HG03097 (cell line): ENCODE data around the gene BRCA1.
"Not testable (repeated sequence)": the region's sequence is repeated elsewhere in the genome, so short reads cannot be mapped to it uniquely, and the experiment has no call there.

Experiments used
- ATAC-seq: cut with Tn5 transposase; IDR thresholded peaks from one replicate; pipeline ENCODE4 v1.9.1; 2021; ENCODE audit not compliant: unreplicated experiment, low FRiP score

Gene BRCA1

GRCh38 chr17:43134774-43135453, 9.8 kb upstream of the BRCA1 start:
- ATAC-seq = no peak

- ATAC-seq = not testable (repeated sequence)
Measured at GRCh38 chr17:43133439-43133838, 8.3 kb upstream of the BRCA1 start.

GRCh38 chr17:43132117-43132516, 7.0 kb upstream of the BRCA1 start:
- no peak for ATAC-seq

DNA sequence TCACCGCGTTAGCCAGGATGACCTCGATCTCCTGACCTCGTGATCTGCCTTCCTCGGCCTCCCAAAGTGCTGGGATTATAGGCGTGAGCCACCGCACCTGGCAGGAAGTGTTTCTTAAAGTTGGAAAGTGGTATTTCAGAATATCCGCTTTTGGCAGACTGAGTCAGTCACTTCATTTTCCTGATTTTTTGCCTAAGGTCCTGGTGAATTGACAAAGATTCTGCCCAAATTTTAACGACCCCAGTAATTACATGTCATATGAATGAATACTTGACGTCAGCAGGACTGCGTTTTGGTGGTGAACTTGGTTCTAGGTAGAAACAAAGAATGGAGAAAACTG, 4.5 kb upstream of the BRCA1 start:
- ATAC-seq = no peak

DNA sequence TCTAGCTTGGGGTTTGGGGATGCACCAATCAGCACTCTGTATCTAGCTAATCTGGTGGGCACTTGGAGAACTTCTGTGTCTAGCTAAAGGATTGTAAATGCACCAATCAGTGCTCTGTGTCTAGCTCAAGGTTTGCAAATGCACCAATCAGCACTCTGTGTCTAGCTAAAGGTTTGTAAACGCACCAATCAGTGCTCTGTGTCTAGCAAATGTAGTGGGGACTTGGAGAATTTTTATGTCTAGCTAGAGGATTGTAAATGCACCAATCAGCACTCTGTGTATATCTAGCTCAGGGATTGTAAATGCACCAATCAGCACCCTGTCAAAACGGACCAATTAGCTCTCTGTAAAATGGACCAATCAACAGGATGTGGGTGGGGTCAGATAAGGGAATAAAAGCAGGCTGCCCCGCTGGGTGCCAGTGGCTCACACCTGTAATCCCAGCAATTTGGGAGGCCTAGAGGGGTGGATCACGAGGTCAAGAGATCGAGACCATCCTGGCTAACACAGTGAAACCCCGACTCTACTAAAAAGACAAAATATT, 2.2 kb upstream of the BRCA1 start:
- not testable (repeated sequence) for ATAC-seq

DNA sequence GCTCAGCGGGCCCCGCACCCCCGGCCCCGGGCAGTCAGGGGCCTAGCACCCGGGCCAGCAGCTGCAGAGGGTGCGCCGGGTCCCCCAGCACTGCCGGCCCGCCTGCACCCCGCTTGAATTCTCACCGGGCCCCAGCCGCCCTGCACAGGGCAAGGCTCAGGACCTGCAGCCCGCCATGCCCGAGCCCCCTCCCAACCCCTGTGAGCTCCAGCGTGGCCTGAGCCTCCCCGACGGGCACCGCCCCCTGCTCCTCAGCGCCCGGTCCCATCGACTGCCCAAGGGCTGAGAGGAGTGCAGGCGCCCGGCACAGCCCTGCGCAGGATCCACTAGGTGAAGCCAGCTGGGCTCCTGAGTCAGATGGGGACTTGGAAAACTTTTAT, 1.7 kb upstream of the BRCA1 start:
- no peak for ATAC-seq

GRCh38 chr17:43125967-43126910, 1.1 kb upstream of the BRCA1 start:
- ATAC-seq = no peak

GRCh38 chr17:43118679-43119615, 6.2 kb downstream of the BRCA1 start:
- no peak for ATAC-seq

- ATAC-seq = no peak
Measured at GRCh38 chr17:43114151-43114552, 11.0 kb downstream of the BRCA1 start.

DNA sequence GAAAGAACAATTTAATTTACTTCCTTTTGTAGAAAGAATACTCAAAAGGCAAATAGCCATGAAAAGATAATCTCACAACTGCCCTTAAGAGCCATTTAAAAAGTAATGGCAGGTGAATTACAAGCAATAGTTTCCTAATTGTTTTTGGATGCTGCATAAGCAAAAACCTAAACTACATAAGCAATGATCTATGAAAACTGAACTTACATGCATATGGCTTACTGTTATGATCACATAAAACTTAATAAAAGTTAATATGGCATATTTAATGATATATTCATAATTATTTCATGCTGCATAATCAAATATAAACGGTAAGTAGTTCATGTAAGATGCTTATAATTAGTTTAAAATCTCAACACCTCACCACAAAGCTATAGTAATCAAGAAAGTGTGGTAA, 18.6 kb downstream of the BRCA1 start:
- ATAC-seq = no peak

DNA sequence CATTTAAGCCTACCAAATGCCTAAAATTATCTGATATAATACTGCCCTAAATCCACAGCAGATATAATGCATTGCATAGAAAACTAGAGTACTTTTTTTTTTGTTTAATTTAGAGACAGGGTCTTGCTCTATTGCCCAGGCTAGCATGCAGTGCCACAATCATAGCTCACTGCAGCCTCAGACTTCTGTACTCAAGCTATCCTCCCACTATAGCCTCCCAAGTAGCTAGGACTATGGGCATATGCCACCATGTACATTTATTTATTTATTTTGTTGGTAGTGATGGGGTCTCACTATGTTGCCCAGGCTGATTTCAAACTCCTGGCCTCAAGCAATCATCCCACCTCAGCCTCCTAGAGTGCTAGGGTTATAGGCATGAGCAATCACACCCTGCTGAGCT, 20.0 kb downstream of the BRCA1 start:
- ATAC-seq = no peak

DNA sequence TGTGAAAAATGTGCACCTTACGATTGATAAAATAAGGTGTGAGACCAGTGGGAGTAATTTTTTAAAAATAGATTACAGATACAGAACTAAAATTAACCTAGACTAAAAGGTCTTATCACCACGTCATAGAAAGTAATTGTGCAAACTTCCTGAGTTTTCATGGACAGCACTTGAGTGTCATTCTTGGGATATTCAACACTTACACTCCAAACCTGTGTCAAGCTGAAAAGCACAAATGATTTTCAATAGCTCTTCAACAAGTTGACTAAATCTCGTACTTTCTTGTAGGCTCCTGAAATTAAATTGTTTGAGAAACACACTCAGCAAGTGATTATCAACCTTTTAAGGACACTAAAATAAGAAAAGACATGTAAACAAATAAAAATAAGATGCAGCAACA, 20.5 kb downstream of the BRCA1 start:
- no peak for ATAC-seq

DNA sequence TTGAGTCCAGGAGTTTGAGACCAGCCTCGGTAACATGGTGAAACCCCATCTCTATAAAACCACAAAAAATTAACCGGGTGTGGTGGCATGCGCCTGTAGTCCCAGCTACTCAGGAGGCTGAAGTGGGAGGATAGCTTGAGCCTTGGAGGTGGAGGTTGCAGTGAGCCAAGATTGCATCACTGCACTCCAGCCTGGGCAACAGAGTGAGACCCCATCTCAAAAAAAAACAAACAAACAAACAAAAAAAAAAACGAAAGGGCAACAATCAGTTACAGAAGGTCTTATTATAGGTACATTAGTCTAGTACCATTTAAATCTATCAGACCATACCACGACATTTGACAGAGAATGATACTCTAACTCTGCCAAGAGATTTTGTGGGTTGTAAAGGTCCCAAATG, 29.8 kb downstream of the BRCA1 start:
- ATAC-seq = not testable (repeated sequence)

DNA sequence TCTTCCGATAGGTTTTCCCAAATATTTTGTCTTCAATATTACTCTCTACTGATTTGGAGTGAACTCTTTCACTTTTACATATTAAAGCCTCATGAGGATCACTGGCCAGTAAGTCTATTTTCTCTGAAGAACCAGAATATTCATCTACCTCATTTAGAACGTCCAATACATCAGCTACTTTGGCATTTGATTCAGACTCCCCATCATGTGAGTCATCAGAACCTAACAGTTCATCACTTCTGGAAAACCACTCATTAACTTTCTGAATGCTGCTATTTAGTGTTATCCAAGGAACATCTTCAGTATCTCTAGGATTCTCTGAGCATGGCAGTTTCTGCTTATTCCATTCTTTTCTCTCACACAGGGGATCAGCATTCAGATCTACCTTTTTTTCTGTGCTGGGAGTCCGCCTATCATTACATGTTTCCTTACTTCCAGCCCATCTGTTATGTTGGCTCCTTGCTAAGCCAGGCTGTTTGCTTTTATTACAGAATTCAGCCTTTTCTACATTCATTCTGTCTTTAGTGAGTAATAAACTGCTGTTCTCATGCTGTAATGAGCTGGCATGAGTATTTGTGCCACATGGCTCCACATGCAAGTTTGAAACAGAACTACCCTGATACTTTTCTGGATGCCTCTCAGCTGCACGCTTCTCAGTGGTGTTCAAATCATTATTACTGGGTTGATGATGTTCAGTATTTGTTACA, 30.9 kb downstream of the BRCA1 start:
- no peak for ATAC-seq

DNA sequence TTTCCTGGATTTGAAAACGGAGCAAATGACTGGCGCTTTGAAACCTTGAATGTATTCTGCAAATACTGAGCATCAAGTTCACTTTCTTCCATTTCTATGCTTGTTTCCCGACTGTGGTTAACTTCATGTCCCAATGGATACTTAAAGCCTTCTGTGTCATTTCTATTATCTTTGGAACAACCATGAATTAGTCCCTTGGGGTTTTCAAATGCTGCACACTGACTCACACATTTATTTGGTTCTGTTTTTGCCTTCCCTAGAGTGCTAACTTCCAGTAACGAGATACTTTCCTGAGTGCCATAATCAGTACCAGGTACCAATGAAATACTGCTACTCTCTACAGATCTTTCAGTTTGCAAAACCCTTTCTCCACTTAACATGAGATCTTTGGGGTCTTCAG, 32.3 kb downstream of the BRCA1 start:
- ATAC-seq = no peak

- ATAC-seq = no peak
Measured at GRCh38 chr17:43090022-43090421, 35.1 kb downstream of the BRCA1 start.

DNA sequence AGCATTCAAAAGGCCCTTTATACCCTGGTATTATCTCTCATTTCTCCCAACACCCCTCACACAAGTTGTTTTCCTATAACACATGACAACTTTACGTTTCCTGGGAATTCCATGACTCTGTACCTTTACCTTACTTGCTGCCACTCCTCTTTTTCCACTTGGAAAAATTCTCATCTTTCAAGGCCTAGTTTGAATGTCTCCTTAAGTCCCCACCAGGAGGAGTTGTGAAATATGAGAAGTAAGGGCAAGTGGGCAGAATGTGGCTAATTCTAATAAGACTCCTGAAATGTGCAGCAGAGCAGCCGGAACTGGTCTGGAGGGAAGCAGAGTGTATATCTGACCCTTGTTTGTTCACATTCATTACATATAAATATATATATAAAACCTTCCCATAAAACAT, 39.7 kb downstream of the BRCA1 start:
- no peak for ATAC-seq

- ATAC-seq = no peak
Measured at GRCh38 chr17:43079641-43080302, 45.4 kb downstream of the BRCA1 start.

GRCh38 chr17:43074869-43075268, 50.3 kb downstream of the BRCA1 start:
- no peak for ATAC-seq

GRCh38 chr17:43070872-43071271, 54.3 kb downstream of the BRCA1 start:
- ATAC-seq = no peak
